Vagina (tissue), 2 donors: ENCODE results near the gene UGGT1.

Source experiments
- CTCF ChIP-seq, 3 experiments: fragments of 450-650 bp in 2 of 3; fragments of 200-600 bp in 1 of 3; sonication (generic) in 1 of 3; IDR thresholded peaks; one replicate each; pipeline ENCODE4 v1.5.1; 2017 to 2019; ENCODE audit warnings: antibody characterized with exemption in 3 of 3, mild to moderate bottlenecking in 2 of 3, moderate library complexity in 2 of 3
- POLR2A ChIP-seq, 2 donors: fragments of 450-650 bp; IDR thresholded peaks; one replicate each; pipeline ENCODE4 v1.6.1; 2017; ENCODE audit warnings: antibody characterized with exemption in 2 of 2, mild to moderate bottlenecking in 2 of 2, moderate library complexity in 2 of 2

- no peak for TF ChIP-seq CTCF (IDR thresholded peaks at IDR 0.05)
- no peak for TF ChIP-seq POLR2A (IDR thresholded peaks at IDR 0.05)
Measured at GRCh38 chr2:128172191-128172590, 81.2 kb downstream of the UGGT1 start.
